ENCODE measurements around the gene CAMKMT. TPM values are rescaled to one million over a fixed set of nuclear protein-coding genes. Genes with fewer than 3 reads are reported as not detected.

The CAMKMT gene
- total RNA-seq, 2 experiments from 2014 or later = 11.9 to 13.9 TPM

- Mint-ChIP-seq H3K27ac (no peak overlapping the region), H3K4me1 (ENCODE audit: low read depth) (peaks cover 52% of the 10 kb centered on the region)
- POLR2A ChIA-PET = interaction anchor here (2.4 kb wide), 1 partner anchor 10 kb away, joined by 10 read pairs; the partner anchor contains the start of genes CAMKMT and PREPL
Observed at GRCh38 chr2:44351676-44352075, 10.1 kb upstream of the CAMKMT start.

GRCh38 chr2:44352510-44352909 is 9.2 kb upstream of the CAMKMT start:
- ATAC-seq (ENCODE audit: poor library complexity) (no peak), DNase-seq (no peak)
- no peaks in the 10 kb centered on the region for H3K9me3 ChIP-seq (ENCODE audit: control insufficient read depth in 1 of 2, insufficient read depth in 1 of 2, low read length in 2 of 2)
- Mint-ChIP-seq H3K36me3 (ENCODE audit: low read depth) (peaks cover 43% of the 10 kb centered on the region), H3K27me3 (no peaks in the 10 kb centered on the region), H3K27ac (no peak overlapping the region), H3K9me3 (no peaks in the 10 kb centered on the region), H3K4me3 (no peak overlapping the region), H3K4me1 (ENCODE audit: low read depth) (peaks cover 60% of the 10 kb centered on the region)
- no peak overlapping the region for H3K27ac ChIP-seq (ENCODE audit: low read depth in 1 of 2, low read length in 2 of 2)
- peaks cover 3% of the 10 kb centered on the region for H3K36me3 ChIP-seq (ENCODE audit: insufficient read depth, low read length)
- CTCF ChIA-PET = interaction anchor here (1.5 kb wide), 1 partner anchor 16 kb away, joined by 3 read pairs; no protein-coding TSS in a partner anchor
- H3K4me1 ChIP-seq (ENCODE audit: insufficient read depth, low read length) = no peaks in the 10 kb centered on the region
- no peak for TF ChIP-seq CTCF (IDR thresholded peaks at IDR 0.05)
- no peak overlapping the region for H3K4me3 ChIP-seq (ENCODE audit: low read length)
- intact Hi-C loops (cut with DNase I, micrococcal nuclease) = loop anchor here in 1 of 2 experiments (10.0 kb wide), 1 partner anchor 1988 kb away; the partner anchor contains the start of gene COX7A2L
- POLR2A ChIA-PET = interaction anchor here (2.4 kb wide), 1 partner anchor 9 kb away, joined by 10 read pairs; the partner anchor contains the start of genes CAMKMT and PREPL
- no peaks in the 10 kb centered on the region for H3K27me3 ChIP-seq (ENCODE audit: control insufficient read depth in 1 of 2, insufficient read depth in 2 of 2, low read length in 2 of 2)

More at GRCh38 chr2:44351676-44352075, 10.1 kb upstream of the CAMKMT start:
- intact Hi-C loops (cut with DNase I, micrococcal nuclease) = loop anchor here in 1 of 2 experiments (10.0 kb wide), 1 partner anchor 1987 kb away; the partner anchor contains the start of gene COX7A2L
- no peak overlapping the region for H3K27ac ChIP-seq (ENCODE audit: low read depth in 1 of 2, low read length in 2 of 2)
- no peak for DNase-seq
- CTCF ChIA-PET = interaction anchor here (1.5 kb wide), 1 partner anchor 15 kb away, joined by 3 read pairs; no protein-coding TSS in a partner anchor
- peaks cover 48% of the 10 kb centered on the region for H3K36me3 Mint-ChIP-seq (ENCODE audit: low read depth)
- ATAC-seq (ENCODE audit: poor library complexity) = no peak
- TF ChIP-seq CTCF (IDR thresholded peaks at IDR 0.05) = no peak
- H3K4me3 ChIP-seq (ENCODE audit: low read length) = no peak overlapping the region
- H3K36me3 ChIP-seq (ENCODE audit: insufficient read depth, low read length) = peaks cover 3% of the 10 kb centered on the region
- no peaks in the 10 kb centered on the region for H3K9me3 Mint-ChIP-seq
- no peaks in the 10 kb centered on the region for H3K4me1 ChIP-seq (ENCODE audit: insufficient read depth, low read length)
- no peaks in the 10 kb centered on the region for H3K27me3 ChIP-seq (ENCODE audit: control insufficient read depth in 1 of 2, insufficient read depth in 2 of 2, low read length in 2 of 2)
- no peaks in the 10 kb centered on the region for H3K27me3 Mint-ChIP-seq
- H3K4me3 Mint-ChIP-seq = no peak overlapping the region
- H3K9me3 ChIP-seq (ENCODE audit: control insufficient read depth in 1 of 2, insufficient read depth in 1 of 2, low read length in 2 of 2) = no peaks in the 10 kb centered on the region

- TF ChIP-seq CTCF (IDR thresholded peaks at IDR 0.05) = no peak
- intact Hi-C loops (cut with DNase I, micrococcal nuclease) = loop anchor here in 1 of 2 experiments (10.0 kb wide), 1 partner anchor 1990 kb away; the partner anchor contains the start of gene COX7A2L
- no peaks in the 10 kb centered on the region for H3K9me3 Mint-ChIP-seq
- Histone ChIP-seq H3K4me1 (ENCODE audit: insufficient read depth, low read length) (peaks cover 7% of the 10 kb centered on the region), H3K4me3 (ENCODE audit: low read length) (no peak overlapping the region), H3K36me3 (ENCODE audit: insufficient read depth, low read length) (peaks cover 3% of the 10 kb centered on the region), H3K27me3 (ENCODE audit: control insufficient read depth in 1 of 2, insufficient read depth in 2 of 2, low read length in 2 of 2) (no peaks in the 10 kb centered on the region), H3K27ac (ENCODE audit: low read depth in 1 of 2, low read length in 2 of 2) (no peak overlapping the region), H3K9me3 (ENCODE audit: control insufficient read depth in 1 of 2, insufficient read depth in 1 of 2, low read length in 2 of 2) (no peaks in the 10 kb centered on the region)
- ChIA-PET POLR2A (no interaction called here), CTCF (no interaction called here)
- H3K27me3 Mint-ChIP-seq = no peaks in the 10 kb centered on the region
- DNase-seq (no peak), ATAC-seq (ENCODE audit: poor library complexity) (no peak)
- peaks cover 38% of the 10 kb centered on the region for H3K36me3 Mint-ChIP-seq (ENCODE audit: low read depth)
- no peak overlapping the region for H3K4me3 Mint-ChIP-seq
- H3K27ac Mint-ChIP-seq = no peak overlapping the region
- H3K4me1 Mint-ChIP-seq (ENCODE audit: low read depth) = peaks cover 64% of the 10 kb centered on the region
Observed at GRCh38 chr2:44354761-44355160, 7.0 kb upstream of the CAMKMT start.
